Natural killer cell (primary cell): ENCODE results near the gene CNPY1. TPM values are rescaled to one million over a fixed set of nuclear protein-coding genes. Genes with fewer than 3 reads are reported as not detected.
A peak's percentile ranks its signal among the peaks of the same experiment; 100 is the strongest.

Experiments
- ATAC-seq, 3 donors: fragments of 150-1000 bp in 2 of 3; fragments of 200-7000 bp in 1 of 3; cut with Tn5 transposase; 1 replicate in 1 of 3; 2 replicates in 2 of 3; pipeline ENCODE4 v1.10.0; 2021; ENCODE audit warnings: mild to moderate bottlenecking in 2 of 3, moderate library complexity in 2 of 3
- DNase-seq, 2 donors: peaks; one replicate each; pipeline versions ENCODE4 v3.0.0 to v3.0.0-alpha.2; 2013 to 2021; ENCODE audit warnings: mixed read lengths in 1 of 2
- H3K27ac ChIP-seq: one replicate; pipeline ENCODE4 v1.5.1; 2013; ENCODE audit warnings: mild to moderate bottlenecking, low read length
- H3K27me3 ChIP-seq: one replicate; pipeline ENCODE4 v1.6.1; 2013; ENCODE audit warnings: low read length; ENCODE audit not compliant: control insufficient read depth, insufficient read depth
- H3K36me3 ChIP-seq: one replicate; pipeline ENCODE4 v1.6.1; 2013; ENCODE audit warnings: low read length; ENCODE audit not compliant: control insufficient read depth, insufficient read depth
- H3K4me1 ChIP-seq: one replicate; pipeline ENCODE4 v1.6.1; 2013; ENCODE audit warnings: low read length; ENCODE audit not compliant: control insufficient read depth, insufficient read depth
- H3K4me3 ChIP-seq: one replicate; pipeline ENCODE4 v1.5.1; 2013; ENCODE audit warnings: low read length
- H3K9me3 ChIP-seq: one replicate; pipeline ENCODE4 v1.6.1; 2013; ENCODE audit warnings: low read length; ENCODE audit not compliant: control insufficient read depth, insufficient read depth
- H3K27ac Mint-ChIP-seq, 2 donors: one replicate each; pipeline ENCODE4 v1.8.0; 2022; ENCODE audit warnings: mild to moderate bottlenecking in 2 of 2, mixed read lengths in 2 of 2, moderate library complexity in 1 of 2
- H3K27me3 Mint-ChIP-seq, 2 donors: one replicate each; pipeline ENCODE4 v1.8.0; 2022; ENCODE audit warnings: low read depth in 2 of 2, mixed read lengths in 2 of 2
- H3K36me3 Mint-ChIP-seq: one replicate; pipeline ENCODE4 v1.8.0; 2022; ENCODE audit warnings: mixed read lengths
- H3K4me1 Mint-ChIP-seq, 2 donors: one replicate each; pipeline ENCODE4 v1.8.0; 2022; ENCODE audit warnings: mixed read lengths in 2 of 2
- H3K4me3 Mint-ChIP-seq: one replicate; pipeline ENCODE4 v1.8.0; 2022; ENCODE audit warnings: mild to moderate bottlenecking, moderate library complexity, mixed read lengths
- H3K9me3 Mint-ChIP-seq, 2 donors: one replicate each; pipeline ENCODE4 v1.8.0; 2022; ENCODE audit warnings: mixed read lengths in 2 of 2
- CTCF ChIP-seq: fragments of 200-600 bp; IDR thresholded peaks from one replicate; pipeline ENCODE4 v1.8.0; 2022; ENCODE audit warnings: antibody characterized with exemption
- WGBS: methylation state at CpG from one replicate; pipeline ENCODE4 v1.1.7; 2013; ENCODE audit warnings: missing lambda C conversion rate; ENCODE audit not compliant: insufficient coverage; 5-methylcytosine and 5-hydroxymethylcytosine counted together
- intact Hi-C: fragments of 100-400 bp; cut with micrococcal nuclease; formaldehyde crosslinking; loops from one replicate; pipeline ENCODE4 v1.14.2; 2022
- total RNA-seq, 4 donors: library from RNA; stranded (reverse); fragments of 120-200 nt in 1 of 4; gene quantifications; one replicate each; pipeline versions ENCODE4 v1.2.3 to v1.2.4, GENCODE V29; 2013 to 2022

Gene CNPY1
- total RNA-seq, 3 donors from 2014 or later (not counting 1 experiment from before 2014, with no cell fraction given), result not detected

- peak in 1 of 2 donors; percentile 65 for DNase-seq
- H3K36me3 ChIP-seq, result no peaks in the 10 kb centered on the region
- intact Hi-C loops, result no loop called here
- no peak overlapping the region for H3K27ac ChIP-seq
- TF ChIP-seq CTCF, result no peak
- H3K27me3 ChIP-seq, result no peaks in the 10 kb centered on the region
- Mint-ChIP-seq H3K4me3 (peak overlapping the region; percentile 7), H3K27me3 (peaks cover 22 to 53% of the 10 kb centered on the region in 2 donors), H3K9me3 (peaks cover 0 to 2% of the 10 kb centered on the region in 2 donors), H3K36me3 (no peaks in the 10 kb centered on the region), H3K27ac (peak overlapping the region; percentile 31 to 49), H3K4me1 (peaks cover 0 to 5% of the 10 kb centered on the region in 2 donors)
- no peaks in the 10 kb centered on the region for H3K9me3 ChIP-seq
- peak in 2 of 3 donors; percentile 65 to 89 for ATAC-seq
- H3K4me3 ChIP-seq, result no peak overlapping the region
- 71% methylated on average over 17 of the region's 17 CpGs for WGBS
- H3K4me1 ChIP-seq, result no peaks in the 10 kb centered on the region
Observed at GRCh38 chr7:155482511-155483183, 63.7 kb downstream of the CNPY1 start.

- H3K4me3 ChIP-seq, result no peak overlapping the region
- TF ChIP-seq CTCF, result no peak
- H3K27me3 ChIP-seq, result no peaks in the 10 kb centered on the region
- intact Hi-C loops, result no loop called here
- H3K36me3 ChIP-seq, result no peaks in the 10 kb centered on the region
- WGBS, result 92% methylated on average over 11 of the region's 11 CpGs
- H3K4me3 Mint-ChIP-seq, result no peak overlapping the region
- peaks cover 0 to 5% of the 10 kb centered on the region in 2 donors for H3K4me1 Mint-ChIP-seq
- DNase-seq (no peak), ATAC-seq (no peak)
- H3K36me3 Mint-ChIP-seq, result no peaks in the 10 kb centered on the region
- H3K9me3 ChIP-seq, result no peaks in the 10 kb centered on the region
- H3K27ac Mint-ChIP-seq, result no peak overlapping the region
- peaks cover 0 to 2% of the 10 kb centered on the region in 2 donors for H3K9me3 Mint-ChIP-seq
- H3K4me1 ChIP-seq, result no peaks in the 10 kb centered on the region
- no peak overlapping the region for H3K27ac ChIP-seq
- peaks cover 28 to 59% of the 10 kb centered on the region in 2 donors for H3K27me3 Mint-ChIP-seq
Observed at GRCh38 chr7:155481764-155482163, 64.6 kb downstream of the CNPY1 start.

- Histone ChIP-seq H3K4me1 (no peaks in the 10 kb centered on the region), H3K36me3 (no peaks in the 10 kb centered on the region), H3K9me3 (peaks cover 4% of the 10 kb centered on the region), H3K27ac (no peak overlapping the region), H3K4me3 (no peak overlapping the region), H3K27me3 (peaks cover 17% of the 10 kb centered on the region)
- TF ChIP-seq CTCF, result no peak
- DNase-seq (no peak), ATAC-seq (no peak)
- Mint-ChIP-seq H3K27me3 (peaks cover 49 to 75% of the 10 kb centered on the region in 2 donors), H3K4me1 (peaks cover 7 to 8% of the 10 kb centered on the region in 2 donors), H3K36me3 (no peaks in the 10 kb centered on the region), H3K27ac (no peak overlapping the region), H3K4me3 (no peak overlapping the region), H3K9me3 (peaks cover 0 to 2% of the 10 kb centered on the region in 2 donors)
- 77% methylated on average over 4 of the region's 4 CpGs for WGBS
- intact Hi-C loops, result no loop called here
Observed at GRCh38 chr7:155477476-155477875, 68.9 kb downstream of the CNPY1 start.

GRCh38 chr7:155471718-155472117 lies 74.6 kb downstream of the CNPY1 start:
- Mint-ChIP-seq H3K27ac (no peak overlapping the region), H3K27me3 (peaks cover 72 to 80% of the 10 kb centered on the region in 2 donors), H3K4me1 (peaks cover 10 to 17% of the 10 kb centered on the region in 2 donors), H3K4me3 (no peak overlapping the region), H3K9me3 (no peaks in the 10 kb centered on the region), H3K36me3 (no peaks in the 10 kb centered on the region)
- WGBS, result 16% methylated on average over 11 of the region's 11 CpGs
- intact Hi-C loops, result no loop called here
- TF ChIP-seq CTCF, result no peak
- H3K36me3 ChIP-seq, result no peaks in the 10 kb centered on the region
- H3K4me3 ChIP-seq, result no peak overlapping the region
- H3K4me1 ChIP-seq, result peaks cover 15% of the 10 kb centered on the region
- DNase-seq (no peak), ATAC-seq (no peak)
- H3K27me3 ChIP-seq, result peaks cover 60% of the 10 kb centered on the region
- no peak overlapping the region for H3K27ac ChIP-seq
- peaks cover 4% of the 10 kb centered on the region for H3K9me3 ChIP-seq
